SK-N-MC (cell line): Measurements from ENCODE around the gene EGFL7.

Source experiments
- DNase-seq: peaks from one replicate; pipeline ENCODE4 v3.0.0-alpha.2; 2011; ENCODE audit warnings: low read depth, low spot score
- H3K27ac ChIP-seq: fragments of 200-600 bp; sonication (generic); 2 replicates; pipeline ENCODE4 v1.5.1; 2016; ENCODE audit warnings: mixed run types
- H3K36me3 ChIP-seq: fragments of 200-600 bp; sonication (generic); 2 replicates; pipeline ENCODE4 v1.6.1; 2017; ENCODE audit warnings: antibody characterized with exemption, low read length, mixed read lengths; ENCODE audit not compliant: insufficient read depth
- H3K4me3 ChIP-seq: fragments of 200-600 bp; sonication (generic); 2 replicates; pipeline ENCODE4 v1.5.1; 2016
- H3K9ac ChIP-seq: fragments of 200-600 bp; sonication (generic); 2 replicates; pipeline ENCODE4 v1.8.0; 2017; ENCODE audit warnings: mixed run types, mixed read lengths; ENCODE audit not compliant: insufficient read length
- H3K9me3 ChIP-seq: fragments of 200-600 bp; sonication (generic); 2 replicates; pipeline ENCODE4 v1.6.1; 2017; ENCODE audit warnings: low read depth, mild to moderate bottlenecking, antibody characterized with exemption, low read length, moderate library complexity, mixed read lengths
- EZH2 ChIP-seq: fragments of 200-600 bp; sonication (generic); IDR thresholded peaks from one replicate; pipeline ENCODE4 v1.6.1; 2017; ENCODE audit warnings: antibody characterized with exemption
- FOXP2 ChIP-seq: optimal IDR thresholded peaks from 2 replicates; pipeline ENCODE3; 2011; ENCODE audit warnings: mild to moderate bottlenecking, moderate library complexity; ENCODE audit not compliant: insufficient read depth; ENCODE audit errors: extremely low read length, control extremely low read depth
- POLR2AphosphoS5 ChIP-seq: IDR thresholded peaks from 2 replicates; pipeline ENCODE4 v1.6.1; 2012; ENCODE audit warnings: mild to moderate bottlenecking, low read depth, low read length, borderline replicate concordance

Gene EGFL7

DNA sequence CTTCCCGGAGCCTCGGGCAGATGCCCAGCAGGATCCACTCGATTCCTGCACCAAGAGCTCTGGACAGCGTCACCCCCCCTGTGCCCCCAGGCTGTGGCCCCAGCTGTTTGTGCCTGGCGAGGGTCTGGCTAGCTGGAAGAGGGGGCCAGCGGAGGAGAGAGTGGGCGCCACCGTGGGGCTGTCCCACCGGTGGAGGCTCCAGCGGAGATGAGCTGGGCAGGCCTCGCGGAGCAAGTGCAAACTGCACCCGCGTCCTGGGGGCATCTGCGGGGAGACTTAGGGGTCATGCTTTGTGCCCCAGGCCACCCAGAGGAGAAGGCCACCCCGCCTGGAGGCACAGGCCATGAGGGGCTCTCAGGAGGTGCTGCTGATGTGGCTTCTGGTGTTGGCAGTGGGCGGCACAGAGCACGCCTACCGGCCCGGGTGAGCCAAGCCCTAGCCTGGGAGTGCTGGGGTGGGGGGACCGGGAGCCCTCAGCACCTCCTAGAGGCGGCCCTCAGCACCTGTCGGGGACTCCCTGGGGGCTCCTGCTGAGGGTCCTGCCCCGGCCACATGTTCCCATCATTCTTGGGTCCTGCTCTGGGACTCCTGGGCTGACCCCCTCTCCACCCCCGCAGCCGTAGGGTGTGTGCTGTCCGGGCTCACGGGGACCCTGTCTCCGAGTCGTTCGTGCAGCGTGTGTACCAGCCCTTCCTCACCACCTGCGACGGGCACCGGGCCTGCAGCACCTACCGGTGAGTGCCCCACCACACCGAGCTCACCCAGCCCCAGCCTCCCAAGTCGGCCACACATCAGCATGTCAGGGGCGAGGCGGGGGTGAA is 5.4 kb downstream of the EGFL7 start:
- Histone ChIP-seq H3K4me3 (peak overlapping the region; percentile 76; the same call in 1 of the 2 replicates), H3K27ac (0 out of 2 replicates have a peak overlapping the region, but pooled peaks have one; percentile 54), H3K36me3 (no peaks in the 10 kb centered on the region), H3K9me3 (no peaks in the 10 kb centered on the region), H3K9ac (no peak overlapping the region)
- no peak for TF ChIP-seq EZH2
- TF ChIP-seq POLR2AphosphoS5 = no peak
- no peak for TF ChIP-seq FOXP2
- no peak for DNase-seq

DNA sequence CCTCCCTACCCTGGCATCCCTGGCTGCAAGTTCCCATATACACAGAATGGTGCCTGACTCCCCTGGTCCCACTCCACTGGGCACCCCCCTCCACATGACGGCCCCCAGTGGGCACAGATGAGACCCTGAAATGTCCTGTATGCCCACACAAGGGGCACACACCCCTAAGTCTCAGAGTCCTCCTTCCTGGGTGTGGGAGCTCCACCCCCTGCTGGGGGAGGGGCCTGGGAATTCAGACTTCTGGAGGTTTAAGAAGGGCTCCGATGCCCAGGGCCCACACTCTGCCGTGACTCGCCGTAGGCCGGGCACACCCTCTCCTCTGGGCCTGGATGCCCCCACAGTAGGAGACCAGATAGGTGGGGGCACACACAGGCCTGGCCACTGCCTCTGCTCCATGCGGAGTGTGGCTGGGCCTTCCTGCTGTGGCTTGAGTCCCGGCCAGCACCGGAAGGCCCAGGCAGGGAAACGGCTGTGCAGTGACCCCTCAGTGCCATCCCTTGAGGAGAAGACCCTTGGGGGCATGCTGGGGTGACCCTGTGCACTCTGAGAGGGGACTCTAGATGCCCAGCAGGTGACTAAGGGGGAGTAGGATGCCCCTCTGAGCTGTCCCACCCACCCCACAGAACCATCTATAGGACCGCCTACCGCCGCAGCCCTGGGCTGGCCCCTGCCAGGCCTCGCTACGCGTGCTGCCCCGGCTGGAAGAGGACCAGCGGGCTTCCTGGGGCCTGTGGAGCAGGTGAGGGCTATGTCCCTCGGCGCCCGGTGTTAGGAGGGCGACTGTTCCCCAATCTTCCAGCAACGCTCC is 6.5 kb downstream of the EGFL7 start:
- no peaks in the 10 kb centered on the region for H3K9me3 ChIP-seq
- no peak for DNase-seq
- no peak overlapping the region for H3K27ac ChIP-seq
- H3K9ac ChIP-seq = no peak overlapping the region
- H3K4me3 ChIP-seq = no peak overlapping the region
- TF ChIP-seq EZH2 = no peak
- TF ChIP-seq FOXP2 = no peak
- no peak for TF ChIP-seq POLR2AphosphoS5
- H3K36me3 ChIP-seq = no peaks in the 10 kb centered on the region

DNA sequence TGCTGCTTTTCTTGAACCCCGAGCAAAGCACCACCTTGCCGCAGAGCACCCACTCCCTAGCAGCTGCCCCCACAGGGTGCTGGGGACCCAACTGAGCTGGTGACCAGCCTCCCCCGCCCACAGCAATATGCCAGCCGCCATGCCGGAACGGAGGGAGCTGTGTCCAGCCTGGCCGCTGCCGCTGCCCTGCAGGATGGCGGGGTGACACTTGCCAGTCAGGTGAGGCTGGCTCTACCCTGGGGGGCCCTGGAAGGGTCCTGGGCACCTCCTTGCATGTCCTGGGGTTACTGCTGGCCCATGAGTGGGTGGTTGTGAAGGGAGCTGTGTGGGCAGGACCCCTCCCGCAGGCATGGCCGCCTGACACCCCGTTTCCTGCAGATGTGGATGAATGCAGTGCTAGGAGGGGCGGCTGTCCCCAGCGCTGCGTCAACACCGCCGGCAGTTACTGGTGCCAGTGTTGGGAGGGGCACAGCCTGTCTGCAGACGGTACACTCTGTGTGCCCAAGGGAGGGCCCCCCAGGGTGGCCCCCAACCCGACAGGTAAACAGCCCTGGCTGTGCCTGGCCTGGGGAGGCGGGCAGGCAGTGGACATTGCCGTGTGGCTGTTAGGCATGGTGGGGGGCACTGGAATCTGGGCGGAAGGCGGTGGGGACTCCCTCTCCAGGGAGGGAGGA is 7.2 kb downstream of the EGFL7 start:
- no peak for DNase-seq
- no peak overlapping the region for H3K4me3 ChIP-seq
- H3K27ac ChIP-seq = no peak overlapping the region
- no peaks in the 10 kb centered on the region for H3K36me3 ChIP-seq
- no peak for TF ChIP-seq POLR2AphosphoS5
- TF ChIP-seq FOXP2 = no peak
- no peak for TF ChIP-seq EZH2
- H3K9ac ChIP-seq = no peak overlapping the region
- H3K9me3 ChIP-seq = no peaks in the 10 kb centered on the region

DNA sequence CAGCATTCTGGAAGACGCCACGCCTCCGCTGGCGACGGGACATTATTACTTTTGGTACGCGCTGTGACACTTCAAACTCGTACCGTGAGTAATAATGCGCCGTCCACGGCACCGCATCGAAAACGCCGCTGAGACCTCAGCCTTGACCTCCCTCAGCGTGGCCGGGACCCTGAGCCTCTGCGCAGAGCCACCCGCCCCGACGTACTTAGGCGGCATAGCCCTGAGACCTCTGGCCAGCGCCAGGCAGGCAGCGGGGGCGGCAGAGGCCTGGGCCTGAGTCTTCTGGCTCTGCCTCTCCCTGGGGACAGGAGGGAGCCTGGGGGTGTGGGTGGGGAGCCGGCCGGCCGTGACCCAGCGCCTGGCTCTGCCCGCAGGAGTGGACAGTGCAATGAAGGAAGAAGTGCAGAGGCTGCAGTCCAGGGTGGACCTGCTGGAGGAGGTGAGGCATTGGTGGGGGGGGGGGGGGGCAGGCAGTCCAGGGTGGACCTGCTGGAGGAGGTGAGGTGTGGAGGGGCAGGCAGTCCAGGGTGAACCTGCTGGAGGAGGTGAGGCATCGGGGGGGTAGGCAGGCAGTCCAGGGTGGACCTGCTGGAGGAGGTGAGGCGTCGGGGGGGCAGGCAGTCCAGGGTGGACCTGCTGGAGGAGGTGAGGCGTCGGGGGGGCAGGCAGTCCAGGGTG is 8.0 kb downstream of the EGFL7 start:
- no peak for TF ChIP-seq EZH2
- TF ChIP-seq POLR2AphosphoS5 = no peak
- no peak for TF ChIP-seq FOXP2
- no peak for DNase-seq
- no peak overlapping the region for H3K4me3 ChIP-seq
- no peak overlapping the region for H3K9ac ChIP-seq
- H3K9me3 ChIP-seq = no peaks in the 10 kb centered on the region
- H3K36me3 ChIP-seq = no peaks in the 10 kb centered on the region
- no peak overlapping the region for H3K27ac ChIP-seq

DNA sequence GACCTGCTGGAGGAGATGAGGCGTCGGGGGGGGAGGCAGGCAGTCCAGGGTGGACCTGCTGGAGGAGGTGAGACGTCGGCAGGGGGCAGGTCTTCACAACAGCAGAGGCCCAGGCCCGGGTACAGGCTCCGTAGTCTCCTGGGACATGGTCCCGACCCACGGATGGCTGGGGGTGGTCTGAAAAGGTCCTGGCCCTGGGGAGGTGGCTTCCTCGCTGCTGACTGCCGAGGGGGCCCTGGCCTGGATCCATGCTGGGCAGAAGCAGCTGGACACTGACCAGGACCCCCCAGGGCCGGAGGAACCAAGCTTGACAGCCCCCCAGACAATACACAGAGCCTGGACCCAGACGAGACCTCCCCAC is 8.5 kb downstream of the EGFL7 start:
- no peak for TF ChIP-seq POLR2AphosphoS5
- DNase-seq = no peak
- no peaks in the 10 kb centered on the region for H3K36me3 ChIP-seq

DNA sequence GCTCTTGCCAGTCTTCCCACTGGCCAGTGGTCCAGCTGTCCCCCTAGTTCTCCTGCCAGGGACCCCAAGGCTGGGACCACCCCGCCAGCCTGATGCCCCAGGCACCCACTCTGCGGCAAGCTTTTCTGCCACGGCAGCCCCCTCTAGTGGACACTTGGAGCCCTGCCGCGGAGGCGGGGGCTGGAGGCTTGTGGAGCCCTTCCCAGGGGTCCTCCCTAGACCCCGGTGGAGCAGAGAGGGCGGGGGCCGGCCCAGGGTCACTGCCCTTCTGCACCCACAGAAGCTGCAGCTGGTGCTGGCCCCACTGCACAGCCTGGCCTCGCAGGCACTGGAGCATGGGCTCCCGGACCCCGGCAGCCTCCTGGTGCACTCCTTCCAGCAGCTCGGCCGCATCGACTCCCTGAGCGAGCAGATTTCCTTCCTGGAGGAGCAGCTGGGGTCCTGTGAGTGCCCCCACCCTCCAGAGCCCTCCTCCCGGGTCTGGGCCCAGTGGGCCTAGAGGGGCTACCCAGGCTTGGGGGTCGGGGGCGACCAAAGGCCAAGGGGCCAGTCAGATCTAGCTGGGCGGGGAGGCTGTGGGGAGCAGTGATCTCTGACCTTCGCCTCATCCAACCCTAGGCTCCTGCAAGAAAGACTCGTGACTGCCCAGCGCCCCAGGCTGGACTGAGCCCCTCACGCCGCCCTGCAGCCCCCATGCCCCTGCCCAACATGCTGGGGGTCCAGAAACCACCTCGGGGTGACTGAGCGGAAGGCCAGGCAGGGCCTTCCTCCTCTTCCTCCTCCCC is 9.1 kb downstream of the EGFL7 start:
- no peak overlapping the region for H3K4me3 ChIP-seq
- TF ChIP-seq POLR2AphosphoS5 = 0 out of 2 replicates have a peak, but pooled peaks have one; percentile 41
- no peak for TF ChIP-seq FOXP2
- no peak overlapping the region for H3K27ac ChIP-seq
- no peaks in the 10 kb centered on the region for H3K36me3 ChIP-seq
- no peaks in the 10 kb centered on the region for H3K9me3 ChIP-seq
- no peak for DNase-seq
- no peak overlapping the region for H3K9ac ChIP-seq

More for the DNA sequence above, 8.5 kb downstream of the EGFL7 start:
- Histone ChIP-seq H3K9ac (no peak overlapping the region), H3K4me3 (no peak overlapping the region), H3K27ac (no peak overlapping the region), H3K9me3 (no peaks in the 10 kb centered on the region)

DNA sequence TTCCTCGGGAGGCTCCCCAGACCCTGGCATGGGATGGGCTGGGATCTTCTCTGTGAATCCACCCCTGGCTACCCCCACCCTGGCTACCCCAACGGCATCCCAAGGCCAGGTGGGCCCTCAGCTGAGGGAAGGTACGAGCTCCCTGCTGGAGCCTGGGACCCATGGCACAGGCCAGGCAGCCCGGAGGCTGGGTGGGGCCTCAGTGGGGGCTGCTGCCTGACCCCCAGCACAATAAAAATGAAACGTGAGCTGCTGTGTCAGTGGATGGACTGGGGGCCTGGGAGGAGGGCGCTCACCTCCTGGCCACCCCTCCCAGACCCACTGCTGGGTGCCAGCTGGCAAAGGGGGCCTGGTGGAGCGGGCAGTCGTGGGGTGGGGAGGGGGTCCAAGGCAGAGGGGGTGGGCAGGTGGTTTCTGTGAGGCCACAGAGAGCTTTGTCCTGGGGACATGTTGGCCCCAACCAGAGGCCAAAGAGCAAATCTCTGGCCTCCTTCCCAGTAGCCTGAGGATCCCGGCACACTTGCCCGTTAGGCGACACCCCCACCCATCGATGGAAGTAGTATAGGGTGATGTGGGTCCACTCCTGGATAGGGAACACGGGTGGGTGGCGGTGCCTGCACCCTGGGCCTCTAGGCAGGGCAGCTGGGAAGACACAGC is 9.8 kb downstream of the EGFL7 start:
- Histone ChIP-seq H3K9ac (no peak overlapping the region), H3K27ac (no peak overlapping the region), H3K9me3 (no peaks in the 10 kb centered on the region), H3K4me3 (no peak overlapping the region), H3K36me3 (no peaks in the 10 kb centered on the region)
- TF ChIP-seq EZH2 (no peak), POLR2AphosphoS5 (no peak), FOXP2 (no peak)
- DNase-seq = no peak
